ENCODE measurements around the gene TMEFF2. TPM values are rescaled to one million over a fixed set of nuclear protein-coding genes. Genes with fewer than 3 reads are reported as not detected.
A peak's percentile ranks its signal among the peaks of the same experiment; 100 is the strongest.

Gene TMEFF2
- total and polyA plus RNA-seq, 2 experiments from 2014 or later: 0.15 to 1.3 TPM

- Histone ChIP-seq H3K9me3 (ENCODE audit: low read depth) (no peaks in the 10 kb centered on the region), H3K27ac (no peak overlapping the region), H3K4me1 (ENCODE audit: low read depth) (no peaks in the 10 kb centered on the region), H3K36me3 (no peaks in the 10 kb centered on the region), H3K4me3 (no peak overlapping the region), H3K27me3 (no peaks in the 10 kb centered on the region)
- DNase-seq (ENCODE audit: low read depth in 1 of 2, low spot score in 1 of 2): no peak
- no peak for TF ChIP-seq CTCF (IDR thresholded peaks at IDR 0.05; ENCODE audit: low read depth, low read length)
These were observed 156.6 kb downstream of the TMEFF2 start for GRCh38 chr2:192038110-192038509.

GRCh38 chr2:192035731-192036442 is 158.8 kb downstream of the TMEFF2 start:
- no peak for TF ChIP-seq CTCF (IDR thresholded peaks at IDR 0.05; ENCODE audit: low read depth, low read length)
- H3K4me1 ChIP-seq (ENCODE audit: low read depth): no peaks in the 10 kb centered on the region
- H3K4me3 ChIP-seq: no peak overlapping the region
- no peaks in the 10 kb centered on the region for H3K9me3 ChIP-seq (ENCODE audit: low read depth)
- peak in 1 of 2 donors; percentile 33 for DNase-seq (ENCODE audit: low read depth in 1 of 2, low spot score in 1 of 2)
- no peaks in the 10 kb centered on the region for H3K36me3 ChIP-seq
- H3K27ac ChIP-seq: no peak overlapping the region
- no peaks in the 10 kb centered on the region for H3K27me3 ChIP-seq

GRCh38 chr2:192030856-192031255 is 163.9 kb downstream of the TMEFF2 start:
- H3K9me3 ChIP-seq (ENCODE audit: low read depth): no peaks in the 10 kb centered on the region

GRCh38 chr2:192030289-192030688 is 164.4 kb downstream of the TMEFF2 start:
- Histone ChIP-seq H3K4me1 (ENCODE audit: low read depth) (no peaks in the 10 kb centered on the region), H3K4me3 (no peak overlapping the region), H3K27ac (no peak overlapping the region), H3K9me3 (ENCODE audit: low read depth) (no peaks in the 10 kb centered on the region), H3K36me3 (no peaks in the 10 kb centered on the region), H3K27me3 (no peaks in the 10 kb centered on the region)
- peak in 1 of 2 donors; percentile 63 for DNase-seq (ENCODE audit: low read depth in 1 of 2, low spot score in 1 of 2)
- TF ChIP-seq CTCF (IDR thresholded peaks at IDR 0.05; ENCODE audit: low read depth, low read length): no peak

More at GRCh38 chr2:192030856-192031255, 163.9 kb downstream of the TMEFF2 start:
- Histone ChIP-seq H3K36me3 (no peaks in the 10 kb centered on the region), H3K4me1 (ENCODE audit: low read depth) (no peaks in the 10 kb centered on the region), H3K27me3 (no peaks in the 10 kb centered on the region), H3K27ac (no peak overlapping the region), H3K4me3 (no peak overlapping the region)
- TF ChIP-seq CTCF (IDR thresholded peaks at IDR 0.05; ENCODE audit: low read depth, low read length): no peak
- DNase-seq (ENCODE audit: low read depth in 1 of 2, low spot score in 1 of 2): no peak

GRCh38 chr2:192029089-192029488 is 165.6 kb downstream of the TMEFF2 start:
- TF ChIP-seq CTCF (IDR thresholded peaks at IDR 0.05; ENCODE audit: low read depth, low read length): no peak
- peak in 1 of 2 donors; percentile 25 for DNase-seq (ENCODE audit: low read depth in 1 of 2, low spot score in 1 of 2)
- Histone ChIP-seq H3K27ac (no peak overlapping the region), H3K27me3 (no peaks in the 10 kb centered on the region), H3K9me3 (ENCODE audit: low read depth) (no peaks in the 10 kb centered on the region), H3K4me3 (no peak overlapping the region), H3K36me3 (no peaks in the 10 kb centered on the region), H3K4me1 (ENCODE audit: low read depth) (no peaks in the 10 kb centered on the region)

All from cardiac muscle cell (in vitro differentiated cells and primary cell).